Stomach (tissue), 4 donors: ENCODE data around the gene CELA2B.

Experiments used
- POLR2AphosphoS5 ChIP-seq, 3 donors: sonication (generic); formaldehyde crosslinking; IDR thresholded peaks; one replicate each; pipeline ENCODE4 v1.6.1; 2016; ENCODE audit warnings: antibody characterized with exemption in 3 of 3
- TF ChIP-seq, protein P1 (sequence below), 7 experiments: fragments of 450-650 bp in 4 of 7; fragments of 200-600 bp in 3 of 7; sonication (generic) in 3 of 7; IDR thresholded peaks; one replicate each; pipeline ENCODE4 v1.5.1; 2016 to 2019; ENCODE audit warnings: antibody characterized with exemption in 7 of 7, control low read depth in 2 of 7, mild to moderate bottlenecking in 1 of 7

- no peak for TF ChIP-seq POLR2AphosphoS5 (IDR thresholded peaks at IDR 0.05)
- TF ChIP-seq, protein P1, sequence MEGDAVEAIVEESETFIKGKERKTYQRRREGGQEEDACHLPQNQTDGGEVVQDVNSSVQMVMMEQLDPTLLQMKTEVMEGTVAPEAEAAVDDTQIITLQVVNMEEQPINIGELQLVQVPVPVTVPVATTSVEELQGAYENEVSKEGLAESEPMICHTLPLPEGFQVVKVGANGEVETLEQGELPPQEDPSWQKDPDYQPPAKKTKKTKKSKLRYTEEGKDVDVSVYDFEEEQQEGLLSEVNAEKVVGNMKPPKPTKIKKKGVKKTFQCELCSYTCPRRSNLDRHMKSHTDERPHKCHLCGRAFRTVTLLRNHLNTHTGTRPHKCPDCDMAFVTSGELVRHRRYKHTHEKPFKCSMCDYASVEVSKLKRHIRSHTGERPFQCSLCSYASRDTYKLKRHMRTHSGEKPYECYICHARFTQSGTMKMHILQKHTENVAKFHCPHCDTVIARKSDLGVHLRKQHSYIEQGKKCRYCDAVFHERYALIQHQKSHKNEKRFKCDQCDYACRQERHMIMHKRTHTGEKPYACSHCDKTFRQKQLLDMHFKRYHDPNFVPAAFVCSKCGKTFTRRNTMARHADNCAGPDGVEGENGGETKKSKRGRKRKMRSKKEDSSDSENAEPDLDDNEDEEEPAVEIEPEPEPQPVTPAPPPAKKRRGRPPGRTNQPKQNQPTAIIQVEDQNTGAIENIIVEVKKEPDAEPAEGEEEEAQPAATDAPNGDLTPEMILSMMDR (IDR thresholded peaks at IDR 0.05): no peak
Observed at GRCh38 chr1:15440357-15440756, 35.5 kb upstream of the CELA2B start.
